Esophagus squamous epithelium (tissue), 4 donors: Measurements from ENCODE around the gene NUP98.

Experiments
- CTCF ChIP-seq, 6 experiments: fragments of 450-650 bp in 4 of 6; fragments of 200-600 bp in 2 of 6; sonication (generic) in 2 of 6; IDR thresholded peaks; one replicate each; pipeline ENCODE4 v1.5.1; 2016 to 2019; ENCODE audit warnings: antibody characterized with exemption in 6 of 6, mild to moderate bottlenecking in 4 of 6, moderate library complexity in 4 of 6
- POLR2A ChIP-seq, 4 donors: fragments of 450-650 bp; IDR thresholded peaks; one replicate each; pipeline ENCODE4 v1.6.1; 2017; ENCODE audit warnings: antibody characterized with exemption in 4 of 4, mild to moderate bottlenecking in 4 of 4, moderate library complexity in 3 of 4

- TF ChIP-seq CTCF (IDR thresholded peaks at IDR 0.05) (peak in 1 of 6 experiments; percentile 3), POLR2A (IDR thresholded peaks at IDR 0.05) (peak in 3 of 4 donors; percentile 98 to 100 (median 100))
Observed at GRCh38 chr11:3797329-3798090, at the start of gene NUP98.
